Naive thymus-derived CD8-positive, alpha-beta T cell (primary cell): Measurements from ENCODE around the gene PIAS1. TPM values are rescaled to one million over a fixed set of nuclear protein-coding genes. Genes with fewer than 3 reads are reported as not detected.

ENCODE experiments used
- ATAC-seq, 2 donors: fragments of 150-1000 bp; cut with Tn5 transposase in 1 of 2; sonication (Bioruptor Pico), chemical (Tn5 transposase) in 1 of 2; 1 replicate in 1 of 2; 2 replicates in 1 of 2; pipeline ENCODE4 v1.10.0; 2021; ENCODE audit warnings: mild to moderate bottlenecking in 2 of 2, moderate library complexity in 2 of 2
- POLR2A ChIA-PET: fragments of 350-600 bp; sonication (Branson Sonifier 250); formaldehyde crosslinking; loops from one replicate; lab custom pipeline; 2021; ENCODE audit warnings: antibody characterized with exemption; lab: Charles Lee
- DNase-seq, 10 donors: peaks; one replicate each; pipeline versions ENCODE4 v3.0.0 to v3.0.0-alpha.2; 2020 to 2022
- H3K27ac Mint-ChIP-seq, 10 donors: one replicate each; pipeline ENCODE4 v1.8.0; 2020 to 2022; ENCODE audit warnings: mild to moderate bottlenecking in 10 of 10, mixed read lengths in 10 of 10, moderate library complexity in 4 of 10, inconsistent platforms in 1 of 10
- H3K27me3 Mint-ChIP-seq, 5 donors: one replicate each; pipeline ENCODE4 v1.8.0; 2021 to 2022; ENCODE audit warnings: mixed read lengths in 5 of 5
- H3K36me3 Mint-ChIP-seq, 3 donors: one replicate each; pipeline ENCODE4 v1.8.0; 2020 to 2022; ENCODE audit warnings: mixed read lengths in 3 of 3, mild to moderate bottlenecking in 2 of 3, inconsistent platforms in 1 of 3
- H3K4me1 Mint-ChIP-seq, 4 donors: one replicate each; pipeline ENCODE4 v1.8.0; 2021 to 2022; ENCODE audit warnings: mixed read lengths in 4 of 4
- H3K4me3 Mint-ChIP-seq, 10 donors: one replicate each; pipeline ENCODE4 v1.8.0; 2020 to 2022; ENCODE audit warnings: mild to moderate bottlenecking in 10 of 10, mixed read lengths in 10 of 10, moderate library complexity in 6 of 10, inconsistent platforms in 1 of 10
- H3K9me3 Mint-ChIP-seq, 9 donors: one replicate each; pipeline ENCODE4 v1.8.0; 2020 to 2022; ENCODE audit warnings: mixed read lengths in 9 of 9, mild to moderate bottlenecking in 3 of 9, inconsistent platforms in 1 of 9, moderate library complexity in 1 of 9
- polyA plus RNA-seq, 3 donors: library from polyadenylated mRNA; unstranded; fragments of 300-500 nt; fragmentation: Illumina TruSeq; gene quantifications; one replicate each; pipeline ENCODE4 v1.2.3, GENCODE V29; 2021
- total RNA-seq, 8 experiments: library from RNA in 2 of 8; stranded (reverse) in 2 of 8; gene quantifications; one replicate each; pipeline ENCODE4 v1.2.3 and lab custom pipeline; 2021 to 2026

The PIAS1 gene
- total and polyA plus RNA-seq, 5 experiments from 2014 or later: 90.0 to 149 (median 120) TPM

DNA sequence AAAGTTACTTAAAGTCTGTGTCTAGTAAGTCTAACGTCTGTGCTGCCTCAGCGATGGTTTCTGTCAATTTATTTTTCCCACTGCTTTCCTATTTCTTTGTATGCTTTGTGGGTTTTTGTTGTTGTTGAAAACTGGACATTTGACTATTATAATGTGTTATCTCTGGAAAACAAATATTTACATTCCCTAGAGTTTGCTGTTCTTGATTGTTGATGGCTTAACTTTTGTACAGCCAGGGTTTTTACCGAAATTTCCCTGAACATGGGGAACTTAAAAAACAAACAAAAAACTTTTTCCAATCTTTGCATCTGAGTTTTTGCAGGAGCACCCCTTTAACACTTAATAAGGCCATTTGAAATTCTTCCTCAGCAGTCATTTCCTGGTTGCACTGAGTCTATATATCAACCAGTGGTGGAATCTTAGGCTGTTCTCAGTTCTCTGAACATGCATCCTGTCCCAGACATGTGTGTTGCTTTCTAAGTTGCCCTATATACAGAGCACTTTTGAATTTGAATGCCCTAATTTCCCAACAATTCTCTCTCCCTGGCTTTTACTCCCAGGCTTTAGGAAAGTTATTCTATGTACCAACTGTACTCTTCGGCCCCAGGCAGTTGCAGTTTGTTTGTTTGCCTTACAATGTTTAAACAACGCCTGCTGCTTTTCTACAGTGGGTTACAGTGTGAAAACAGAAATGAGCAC, 11.8 kb upstream of the PIAS1 start:
- ATAC-seq: no peak
- DNase-seq: no peak

DNA sequence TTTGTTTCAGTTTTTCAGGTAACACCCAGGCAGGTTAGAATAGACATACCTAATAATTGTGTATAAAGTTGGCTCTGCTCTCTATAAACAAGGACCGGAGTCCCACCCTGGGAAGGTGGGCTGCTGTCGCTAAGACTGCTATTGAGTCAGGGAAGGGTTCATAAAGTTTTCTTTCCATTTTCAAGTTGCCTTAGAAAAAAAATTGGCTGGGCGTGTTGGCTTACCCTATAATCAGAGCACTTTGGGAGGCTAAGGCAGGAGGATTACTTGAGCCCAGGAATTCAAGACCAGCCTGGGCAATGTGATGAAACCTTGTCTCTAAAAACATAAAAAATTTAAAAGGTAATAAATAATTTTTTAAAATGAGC, 11.3 kb upstream of the PIAS1 start:
- H3K27ac Mint-ChIP-seq: no peak overlapping the region
- H3K36me3 Mint-ChIP-seq: no peaks in the 10 kb centered on the region
- H3K9me3 Mint-ChIP-seq: peaks cover 0 to 4% (median 0%) of the 10 kb centered on the region in 9 donors
- H3K4me1 Mint-ChIP-seq: peaks cover 0 to 2% (median 0%) of the 10 kb centered on the region in 4 donors
- POLR2A ChIA-PET: interaction anchor here (0.5 kb wide), 1 partner anchor 1654 kb away, joined by 4 read pairs; no protein-coding TSS in a partner anchor
- H3K4me3 Mint-ChIP-seq: no peak overlapping the region
- DNase-seq (no peak), ATAC-seq (no peak)
- peaks cover 2 to 21% (median 8%) of the 10 kb centered on the region in 5 donors for H3K27me3 Mint-ChIP-seq

More for the DNA sequence above, 11.8 kb upstream of the PIAS1 start:
- H3K36me3 Mint-ChIP-seq: peaks cover 0 to 3% (median 0%) of the 10 kb centered on the region in 3 donors
- POLR2A ChIA-PET: no interaction called here
- no peak overlapping the region for H3K27ac Mint-ChIP-seq
- H3K4me1 Mint-ChIP-seq: peaks cover 0 to 2% (median 0%) of the 10 kb centered on the region in 4 donors
- peaks cover 2 to 26% (median 7%) of the 10 kb centered on the region in 5 donors for H3K27me3 Mint-ChIP-seq
- peaks cover 0 to 4% (median 0%) of the 10 kb centered on the region in 9 donors for H3K9me3 Mint-ChIP-seq
- no peak overlapping the region for H3K4me3 Mint-ChIP-seq

DNA sequence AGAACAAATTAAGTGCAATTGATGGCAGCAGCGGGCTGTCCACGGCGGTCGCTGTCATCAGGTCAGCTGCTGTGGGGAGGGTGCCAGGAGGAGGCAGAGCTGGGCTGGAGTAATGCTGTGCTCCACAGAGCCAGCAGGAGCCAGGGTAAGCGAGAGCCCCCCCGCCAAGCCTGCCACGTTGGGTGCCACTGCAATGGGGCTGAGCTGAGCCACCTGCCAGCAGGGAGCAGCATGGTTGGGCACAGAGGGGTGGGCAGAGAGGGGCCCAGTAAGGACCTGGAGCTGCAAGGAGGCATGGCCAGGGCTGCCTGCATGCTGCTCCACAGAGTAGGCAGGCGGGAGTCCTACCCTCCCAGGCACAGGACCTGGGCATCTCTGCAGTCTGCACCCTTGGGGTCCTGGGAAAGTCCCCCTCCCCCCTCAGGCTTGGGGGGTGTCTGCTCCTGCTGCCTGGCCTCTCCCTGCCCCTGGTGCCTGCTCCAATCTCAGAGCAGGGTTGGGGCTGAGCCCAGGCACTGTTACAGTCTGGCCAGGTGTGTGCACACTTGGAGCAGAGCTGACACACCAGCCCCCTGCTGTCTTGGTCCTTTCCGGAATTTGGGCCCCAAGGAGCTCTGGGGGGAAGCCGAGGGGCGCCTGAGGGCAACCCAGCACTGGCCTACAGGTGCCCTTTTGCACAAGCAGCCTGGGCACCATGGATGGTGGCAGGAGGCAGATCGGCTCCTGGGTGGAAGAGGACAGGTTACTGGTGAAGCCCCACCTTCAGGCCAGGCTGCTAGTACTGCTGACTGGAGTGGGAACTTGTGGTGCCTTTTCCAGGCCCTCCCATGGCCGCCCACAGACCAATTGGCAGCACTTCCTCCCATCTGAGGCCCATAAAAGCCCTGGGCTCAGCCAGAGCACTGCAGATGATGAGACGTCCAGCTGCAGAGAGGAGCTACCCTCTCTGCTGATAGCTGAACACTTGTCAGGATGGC, 8.5 kb upstream of the PIAS1 start:
- H3K9me3 Mint-ChIP-seq: no peaks in the 10 kb centered on the region
- H3K4me1 Mint-ChIP-seq: peaks cover 0 to 2% (median 0%) of the 10 kb centered on the region in 4 donors
- POLR2A ChIA-PET: no interaction called here
- H3K36me3 Mint-ChIP-seq: no peaks in the 10 kb centered on the region
- peaks cover 0 to 18% (median 5%) of the 10 kb centered on the region in 5 donors for H3K27me3 Mint-ChIP-seq
- no peak overlapping the region for H3K4me3 Mint-ChIP-seq
- DNase-seq (no peak), ATAC-seq (no peak)
- H3K27ac Mint-ChIP-seq: no peak overlapping the region

DNA sequence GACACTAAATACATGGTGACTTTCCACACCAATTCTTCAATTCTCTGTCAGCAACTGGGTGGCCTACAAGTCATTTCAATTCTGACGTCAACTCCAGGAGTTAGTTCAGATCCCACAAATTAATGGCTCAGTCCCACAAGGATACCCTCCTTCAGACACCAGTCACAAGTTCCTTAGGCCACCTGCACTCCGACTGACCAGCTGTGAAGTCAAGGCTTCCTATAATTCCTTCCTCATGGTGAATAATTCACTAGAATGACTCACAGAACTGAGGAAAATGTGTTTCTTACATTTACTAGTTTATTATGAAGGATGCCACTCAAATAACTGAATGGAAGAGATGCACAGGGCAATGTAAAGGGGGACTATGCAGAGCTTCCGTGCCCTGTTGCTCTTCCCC, 6.3 kb upstream of the PIAS1 start:
- POLR2A ChIA-PET: no interaction called here
- H3K27me3 Mint-ChIP-seq: peaks cover 0 to 27% (median 8%) of the 10 kb centered on the region in 5 donors
- no peaks in the 10 kb centered on the region for H3K9me3 Mint-ChIP-seq
- ATAC-seq (no peak), DNase-seq (no peak)
- H3K4me1 Mint-ChIP-seq: peaks cover 0 to 2% (median 0%) of the 10 kb centered on the region in 4 donors
- H3K27ac Mint-ChIP-seq: no peak overlapping the region
- no peak overlapping the region for H3K4me3 Mint-ChIP-seq
- no peaks in the 10 kb centered on the region for H3K36me3 Mint-ChIP-seq

DNA sequence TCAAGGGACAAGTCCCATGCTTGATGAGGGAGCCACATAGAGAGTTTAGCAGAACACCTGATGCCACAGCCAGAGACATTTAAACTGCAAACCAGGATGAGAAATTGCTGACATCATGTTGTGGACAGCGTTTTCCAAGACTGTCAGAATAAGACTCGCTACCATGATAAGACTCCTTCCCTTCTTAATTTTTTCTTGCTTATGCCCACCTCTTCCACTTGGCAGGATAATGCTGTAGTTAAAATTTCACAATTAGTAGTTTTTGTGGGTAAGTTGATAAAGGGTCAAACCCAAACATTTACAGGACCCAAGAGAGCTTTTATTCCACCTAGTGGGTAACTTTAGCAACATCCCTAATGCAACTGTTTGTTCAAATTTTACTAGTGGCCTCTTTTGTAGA, 3.0 kb upstream of the PIAS1 start:
- DNase-seq (no peak), ATAC-seq (no peak)
- peaks cover 7 to 21% (median 14%) of the 10 kb centered on the region in 4 donors for H3K4me1 Mint-ChIP-seq
- peaks cover 0 to 27% (median 5%) of the 10 kb centered on the region in 5 donors for H3K27me3 Mint-ChIP-seq
- H3K36me3 Mint-ChIP-seq: no peaks in the 10 kb centered on the region
- no peaks in the 10 kb centered on the region for H3K9me3 Mint-ChIP-seq
- H3K27ac Mint-ChIP-seq: no peak overlapping the region
- POLR2A ChIA-PET: no interaction called here
- H3K4me3 Mint-ChIP-seq: no peak overlapping the region

DNA sequence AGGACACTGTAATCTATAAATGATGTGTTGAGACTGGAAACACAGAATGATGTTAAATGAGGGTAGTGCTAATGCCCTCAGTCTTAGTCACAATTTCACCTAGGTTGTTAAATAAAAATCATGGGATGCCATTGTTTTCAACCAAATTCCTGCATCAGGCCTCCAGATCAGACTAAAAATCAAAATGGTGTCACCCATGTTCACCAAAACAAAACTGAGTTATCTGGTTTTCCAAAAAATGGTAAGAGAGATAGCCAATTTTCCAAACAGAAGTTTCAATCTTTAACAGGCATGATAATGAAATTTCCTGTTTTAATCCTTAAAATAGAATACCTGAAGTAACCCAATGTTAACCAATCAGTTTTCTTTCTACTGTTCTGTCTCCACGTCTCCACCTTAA, 2.2 kb upstream of the PIAS1 start:
- no peaks in the 10 kb centered on the region for H3K9me3 Mint-ChIP-seq
- no peak overlapping the region for H3K4me3 Mint-ChIP-seq
- POLR2A ChIA-PET: no interaction called here
- H3K4me1 Mint-ChIP-seq: peaks cover 9 to 29% (median 22%) of the 10 kb centered on the region in 4 donors
- no peak for DNase-seq
- H3K36me3 Mint-ChIP-seq: no peaks in the 10 kb centered on the region
- H3K27ac Mint-ChIP-seq: no peak overlapping the region
- ATAC-seq: no peak
- H3K27me3 Mint-ChIP-seq: peaks cover 0 to 19% (median 5%) of the 10 kb centered on the region in 5 donors

DNA sequence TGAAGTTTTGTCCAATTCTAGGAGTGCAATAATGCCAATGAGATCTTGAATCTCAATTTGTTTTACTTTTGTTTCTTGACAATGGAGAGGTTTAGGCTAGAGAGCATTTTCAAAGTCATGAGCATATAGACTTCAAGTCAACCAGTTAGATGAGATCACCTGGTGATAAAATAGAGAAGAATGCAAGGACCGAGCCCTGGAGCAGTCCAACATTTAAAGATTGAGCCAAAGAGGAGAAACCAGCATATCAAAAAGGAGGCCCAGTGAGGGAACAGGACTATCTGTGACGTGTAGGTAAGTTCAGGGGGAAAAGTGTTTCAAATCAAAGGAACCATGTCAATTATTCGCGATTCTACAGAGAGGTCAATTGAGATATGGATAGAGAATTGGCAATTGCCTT, 1.7 kb upstream of the PIAS1 start:
- Mint-ChIP-seq H3K27me3 (peaks cover 0 to 18% (median 5%) of the 10 kb centered on the region in 5 donors), H3K36me3 (no peaks in the 10 kb centered on the region), H3K4me3 (peak overlapping the region in 6 of 10 donors; percentile 19 to 92 (median 62)), H3K9me3 (no peaks in the 10 kb centered on the region), H3K4me1 (peaks cover 11 to 33% (median 27%) of the 10 kb centered on the region in 4 donors), H3K27ac (no peak overlapping the region)
- POLR2A ChIA-PET: no interaction called here
- ATAC-seq: no peak
- no peak for DNase-seq

DNA sequence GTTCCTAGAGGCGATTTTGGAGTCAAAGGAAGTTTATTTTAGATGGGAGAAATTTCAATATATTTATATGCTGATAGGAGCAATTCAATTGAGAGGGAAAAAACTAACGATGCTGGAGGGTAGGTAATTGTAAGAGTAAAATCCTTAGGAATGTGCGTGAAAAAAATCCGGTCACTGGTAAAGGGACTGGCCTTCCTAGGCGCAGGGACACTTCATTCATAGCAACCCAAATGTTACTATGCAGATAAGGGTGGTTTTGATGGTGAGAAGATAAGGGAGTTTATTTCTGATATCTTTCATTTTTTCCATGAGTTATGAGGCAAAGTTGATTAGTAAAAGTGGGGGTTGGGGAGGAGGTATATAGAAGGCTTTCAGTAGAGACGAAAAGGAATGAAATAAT, 1.1 kb upstream of the PIAS1 start:
- H3K4me3 Mint-ChIP-seq: peak overlapping the region in 8 of 10 donors; percentile 6 to 92 (median 40)
- POLR2A ChIA-PET: interaction anchor here (1.7 kb wide), 1 partner anchor 175 kb away, joined by 7 read pairs; no protein-coding TSS in a partner anchor

DNA sequence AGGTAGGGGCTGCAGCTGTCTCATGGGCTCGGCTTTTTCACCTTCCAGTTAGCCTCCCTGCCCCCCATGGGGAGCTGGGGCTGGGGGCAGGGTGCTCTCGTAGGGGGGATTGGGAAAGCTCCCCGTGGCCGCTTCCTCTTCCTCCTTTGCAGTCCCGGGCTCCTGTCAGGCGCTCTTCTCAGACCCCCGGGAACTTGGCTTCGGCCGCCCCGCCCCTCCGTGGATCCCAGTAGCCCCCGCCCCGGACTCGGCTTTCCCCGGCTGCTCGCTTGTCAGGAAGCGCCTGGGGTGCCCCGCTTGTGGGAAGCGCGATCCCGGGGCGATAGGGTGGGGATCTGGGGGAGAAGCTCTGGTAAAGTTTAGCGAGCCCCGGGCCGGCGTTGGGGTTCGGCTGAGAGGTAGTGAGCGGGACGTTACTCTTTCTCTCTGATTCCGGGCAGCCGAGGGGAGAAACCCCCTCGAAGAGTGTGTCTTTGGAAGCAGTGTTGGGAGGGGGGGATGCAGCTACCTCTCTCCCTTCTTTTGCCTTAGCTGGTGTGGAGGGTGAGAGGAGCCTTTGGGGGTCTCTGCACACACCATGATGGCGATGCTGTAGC, 611 bp downstream of the PIAS1 start:
- peaks cover 0 to 9% (median 2%) of the 10 kb centered on the region in 5 donors for H3K27me3 Mint-ChIP-seq
- DNase-seq (peak in 6 of 10 donors; percentile 13 to 67 (median 38)), ATAC-seq (peak; percentile 2 to 15)
- POLR2A ChIA-PET: interaction anchor here (0.6 to 2.9 kb wide), 23 partner anchors 10 to 1105 kb away, joined by 3 to 22 read pairs (median 4); partner anchors contain the start of genes CLN6, FEM1B, GLCE and MAP2K5
- H3K36me3 Mint-ChIP-seq: peaks cover 0 to 6% (median 0%) of the 10 kb centered on the region in 3 donors
- H3K4me3 Mint-ChIP-seq: peak overlapping the region; percentile 87 to 99 (median 94)
- peak overlapping the region; percentile 85 to 96 (median 94) for H3K27ac Mint-ChIP-seq
- peaks cover 14 to 48% (median 43%) of the 10 kb centered on the region in 4 donors for H3K4me1 Mint-ChIP-seq
- no peaks in the 10 kb centered on the region for H3K9me3 Mint-ChIP-seq

More for the DNA sequence above, 1.1 kb upstream of the PIAS1 start:
- peaks cover 14 to 39% (median 31%) of the 10 kb centered on the region in 4 donors for H3K4me1 Mint-ChIP-seq
- no peak for ATAC-seq
- H3K27me3 Mint-ChIP-seq: peaks cover 0 to 16% (median 2%) of the 10 kb centered on the region in 5 donors
- no peaks in the 10 kb centered on the region for H3K9me3 Mint-ChIP-seq
- no peak for DNase-seq
- no peaks in the 10 kb centered on the region for H3K36me3 Mint-ChIP-seq
- H3K27ac Mint-ChIP-seq: no peak overlapping the region

DNA sequence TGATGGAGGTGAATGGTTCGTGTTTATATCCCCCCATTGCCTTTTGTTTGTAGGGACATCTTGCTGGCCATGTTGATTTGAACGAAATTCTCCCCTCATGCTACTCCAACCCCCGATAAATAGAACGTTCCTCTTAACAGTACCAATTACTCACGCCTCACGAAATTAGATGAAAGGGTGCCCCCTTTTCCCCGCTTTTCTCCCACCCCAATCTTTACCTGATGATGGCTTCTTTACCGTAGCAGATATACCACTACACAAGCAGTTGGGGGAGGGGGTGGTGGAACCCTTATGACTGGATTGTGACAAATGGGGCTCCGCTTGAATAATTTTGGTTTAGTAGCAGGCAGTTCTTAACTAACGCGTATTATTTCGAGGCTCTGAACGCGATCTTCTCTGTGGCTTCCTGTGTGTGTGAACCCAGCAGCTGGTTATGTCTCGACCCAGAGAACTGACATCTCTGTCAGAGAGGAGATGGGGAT, 1.1 kb downstream of the PIAS1 start:
- peak; percentile 25 to 78 (median 58) for DNase-seq
- Mint-ChIP-seq H3K27ac (peak overlapping the region; percentile 85 to 96 (median 94)), H3K9me3 (no peaks in the 10 kb centered on the region), H3K27me3 (peaks cover 0 to 9% (median 2%) of the 10 kb centered on the region in 5 donors), H3K4me3 (peak overlapping the region; percentile 87 to 99 (median 94)), H3K4me1 (peaks cover 14 to 54% (median 45%) of the 10 kb centered on the region in 4 donors), H3K36me3 (peaks cover 0 to 9% (median 0%) of the 10 kb centered on the region in 3 donors)
- POLR2A ChIA-PET: interaction anchor here (0.6 to 2.9 kb wide), 14 partner anchors 10 to 1105 kb away, joined by 3 to 22 read pairs (median 4); partner anchors contain the start of genes CLN6, FEM1B and GLCE
- peak; percentile 49 to 61 for ATAC-seq

DNA sequence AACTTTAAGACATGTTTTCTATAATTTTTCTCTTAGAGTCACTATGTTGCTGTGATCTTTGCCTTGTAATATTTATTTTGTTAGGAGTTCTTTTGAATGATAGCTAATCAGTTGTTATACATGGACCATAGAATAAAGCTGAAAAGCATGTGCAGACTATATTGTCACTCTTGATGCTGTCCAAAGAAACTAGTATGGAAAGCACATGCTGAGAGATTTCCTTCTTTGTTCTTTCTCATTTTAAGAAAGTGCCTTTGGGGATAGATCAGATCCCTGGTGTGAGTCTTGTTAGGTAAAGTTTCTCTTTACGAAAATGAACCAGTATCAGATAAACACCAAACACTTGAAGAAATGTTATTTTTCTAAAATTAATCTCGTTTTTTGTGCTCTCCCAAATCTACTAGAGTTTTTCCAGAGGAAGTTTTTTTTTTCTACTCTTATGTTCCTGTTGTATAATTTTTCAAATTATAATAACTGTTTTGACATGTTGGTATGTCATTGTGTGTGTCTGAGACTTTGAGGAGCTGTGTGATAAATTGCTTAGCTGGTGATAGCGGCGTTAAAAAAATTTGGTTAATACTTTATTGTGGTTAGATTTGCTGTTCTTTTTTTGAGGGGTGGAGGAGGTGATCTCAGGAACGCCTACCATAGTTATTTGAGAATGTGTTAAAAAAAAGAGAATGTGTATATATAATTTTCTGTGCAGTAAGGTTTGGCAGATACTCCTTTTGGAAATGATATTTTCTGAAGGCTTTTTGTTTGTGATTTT, 2.2 kb downstream of the PIAS1 start:
- no peaks in the 10 kb centered on the region for H3K9me3 Mint-ChIP-seq
- no peak for ATAC-seq
- DNase-seq: no peak
- H3K4me1 Mint-ChIP-seq: peaks cover 17 to 64% (median 51%) of the 10 kb centered on the region in 4 donors
- POLR2A ChIA-PET: interaction anchor here (0.7 to 2.9 kb wide), 7 partner anchors 9 to 224 kb away, joined by 3 to 22 read pairs (median 3); partner anchors contain the start of gene FEM1B
- peak overlapping the region; percentile 87 to 99 (median 94) for H3K4me3 Mint-ChIP-seq
- peak overlapping the region in 7 of 10 donors; percentile 38 to 86 (median 66) for H3K27ac Mint-ChIP-seq
- H3K36me3 Mint-ChIP-seq: peaks cover 0 to 12% (median 0%) of the 10 kb centered on the region in 3 donors
- H3K27me3 Mint-ChIP-seq: peaks cover 0 to 9% (median 2%) of the 10 kb centered on the region in 5 donors
